HG03558 (cell line): ENCODE measurements around the gene P2RX7.
"Not testable (repeated sequence)": the region's sequence is repeated elsewhere in the genome, so short reads cannot be mapped to it uniquely, and the experiment has no call there.

ENCODE experiments used
- ATAC-seq: cut with Tn5 transposase; IDR thresholded peaks from one replicate; pipeline ENCODE4 v1.9.1; 2021; ENCODE audit warnings: moderate number of reproducible peaks; ENCODE audit not compliant: unreplicated experiment; ENCODE audit errors: extremely low read depth

The P2RX7 gene

GRCh38 chr12:121131941-121132341 lies 735 bp upstream of the P2RX7 start:
- ATAC-seq, result no peak

- no peak for ATAC-seq
These were observed 1.2 kb downstream of the P2RX7 start for GRCh38 chr12:121133838-121134237.

GRCh38 chr12:121135320-121135719 lies 2.6 kb downstream of the P2RX7 start:
- no peak for ATAC-seq

GRCh38 chr12:121137512-121137911 lies 4.8 kb downstream of the P2RX7 start:
- no peak for ATAC-seq

- no peak for ATAC-seq
These were observed 5.6 kb downstream of the P2RX7 start for GRCh38 chr12:121138284-121138683.

GRCh38 chr12:121139286-121139685 lies 6.6 kb downstream of the P2RX7 start:
- ATAC-seq, result no peak

- ATAC-seq, result no peak
These were observed 9.7 kb downstream of the P2RX7 start for GRCh38 chr12:121142171-121142950.

GRCh38 chr12:121144416-121144914 lies 11.8 kb downstream of the P2RX7 start:
- no peak for ATAC-seq

GRCh38 chr12:121145221-121145620 lies 12.5 kb downstream of the P2RX7 start:
- no peak for ATAC-seq

- ATAC-seq, result not testable (repeated sequence)
These were observed 16.6 kb downstream of the P2RX7 start for GRCh38 chr12:121149289-121149688.

GRCh38 chr12:121154793-121155375 lies 22.2 kb downstream of the P2RX7 start:
- ATAC-seq, result no peak

GRCh38 chr12:121156365-121156764 lies 23.7 kb downstream of the P2RX7 start:
- ATAC-seq, result no peak

GRCh38 chr12:121158085-121158484 lies 25.4 kb downstream of the P2RX7 start:
- ATAC-seq, result no peak

- not testable (repeated sequence) for ATAC-seq
These were observed 26.2 kb downstream of the P2RX7 start for GRCh38 chr12:121158728-121159351.

- no peak for ATAC-seq
These were observed 27.0 kb downstream of the P2RX7 start for GRCh38 chr12:121159467-121160307.

GRCh38 chr12:121162384-121162783 lies 29.7 kb downstream of the P2RX7 start:
- ATAC-seq, result no peak

- no peak for ATAC-seq
These were observed 30.3 kb downstream of the P2RX7 start for GRCh38 chr12:121162985-121163384.

GRCh38 chr12:121164839-121165238 lies 32.2 kb downstream of the P2RX7 start:
- not testable (repeated sequence) for ATAC-seq

GRCh38 chr12:121165316-121165715 lies 32.6 kb downstream of the P2RX7 start:
- no peak for ATAC-seq

- ATAC-seq, result no peak
These were observed 33.7 kb downstream of the P2RX7 start for GRCh38 chr12:121166356-121166755.
